Measurements from ENCODE around the gene CNTN2.

Gene CNTN2

GRCh38 chr1:205057808-205058575 is 15.0 kb downstream of the CNTN2 start:
- DNase-seq, result no peak

GRCh38 chr1:205058853-205059252 is 15.8 kb downstream of the CNTN2 start:
- DNase-seq, result no peak

GRCh38 chr1:205059660-205060059 is 16.6 kb downstream of the CNTN2 start:
- no peak for DNase-seq

GRCh38 chr1:205060746-205061145 is 17.7 kb downstream of the CNTN2 start:
- DNase-seq, result no peak

GRCh38 chr1:205061227-205061626 is 18.2 kb downstream of the CNTN2 start:
- no peak for DNase-seq

- DNase-seq, result peak; percentile 61
These were observed 18.7 kb downstream of the CNTN2 start for GRCh38 chr1:205061665-205062069.

GRCh38 chr1:205062319-205062718 is 19.3 kb downstream of the CNTN2 start:
- DNase-seq, result no peak

GRCh38 chr1:205062895-205063294 is 19.9 kb downstream of the CNTN2 start:
- no peak for DNase-seq

GRCh38 chr1:205064301-205064700 is 21.3 kb downstream of the CNTN2 start:
- no peak for DNase-seq

- DNase-seq, result no peak
These were observed 21.8 kb downstream of the CNTN2 start for GRCh38 chr1:205064741-205065316.

- no peak for DNase-seq
These were observed 22.7 kb downstream of the CNTN2 start for GRCh38 chr1:205065666-205066065.

- no peak for DNase-seq
These were observed 23.3 kb downstream of the CNTN2 start for GRCh38 chr1:205066141-205066818.

- DNase-seq, result no peak
These were observed 24.0 kb downstream of the CNTN2 start for GRCh38 chr1:205067031-205067430.

- no peak for DNase-seq
These were observed 25.0 kb downstream of the CNTN2 start for GRCh38 chr1:205068001-205068400.

- no peak for DNase-seq
These were observed 25.5 kb downstream of the CNTN2 start for GRCh38 chr1:205068457-205069040.

GRCh38 chr1:205069371-205070125 is 26.5 kb downstream of the CNTN2 start:
- DNase-seq, result no peak

GRCh38 chr1:205071028-205071409 is 28.0 kb downstream of the CNTN2 start:
- DNase-seq, result no peak

GRCh38 chr1:205071801-205072200 is 28.8 kb downstream of the CNTN2 start:
- DNase-seq, result no peak

- no peak for DNase-seq
These were observed 29.3 kb downstream of the CNTN2 start for GRCh38 chr1:205072286-205072685.

- DNase-seq, result no peak
These were observed 29.9 kb downstream of the CNTN2 start for GRCh38 chr1:205072881-205073280.

GRCh38 chr1:205073511-205073910 is 30.5 kb downstream of the CNTN2 start:
- DNase-seq, result no peak

GRCh38 chr1:205074084-205074483 is 31.1 kb downstream of the CNTN2 start:
- DNase-seq, result no peak

- DNase-seq, result no peak
These were observed 31.5 kb downstream of the CNTN2 start for GRCh38 chr1:205074513-205074912.

Measured in COR-L47 (cell line).